HG03520 (cell line): Measurements from ENCODE around the gene RPAIN.

Experiments used
- ATAC-seq: cut with Tn5 transposase; IDR thresholded peaks from one replicate; pipeline ENCODE4 v1.9.1; 2021; ENCODE audit warnings: mild to moderate bottlenecking, moderate library complexity; ENCODE audit not compliant: unreplicated experiment

RPAIN gene

DNA sequence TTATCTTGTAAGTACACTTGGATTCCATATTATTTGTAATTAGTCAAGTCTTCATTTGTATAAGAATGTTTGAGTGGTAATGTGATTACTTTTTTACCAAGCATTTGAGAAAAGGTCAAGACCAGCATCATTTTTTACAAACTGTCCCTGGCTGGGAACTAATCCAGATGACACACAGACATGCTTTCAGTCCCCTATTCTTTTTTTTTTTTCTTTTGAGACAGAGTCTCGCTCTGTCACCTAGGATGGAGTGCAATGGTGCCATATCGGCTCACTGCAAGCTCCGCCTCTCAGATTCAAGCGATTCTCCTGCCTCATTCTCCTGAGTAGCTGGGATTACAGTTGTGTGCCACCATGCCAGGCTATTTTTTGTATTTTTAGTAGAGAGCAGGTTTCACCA, 61.5 kb downstream of the RPAIN start:
- ATAC-seq = no peak
